Fibroblast of the aortic adventitia (primary cell): Measurements from ENCODE around the gene EIF4E1B. TPM values are rescaled to one million over a fixed set of nuclear protein-coding genes. Genes with fewer than 3 reads are reported as not detected.
A peak's percentile ranks its signal among the peaks of the same experiment; 100 is the strongest.

Experiments used
- DNase-seq: peaks from one replicate; pipeline ENCODE4 v3.0.0-alpha.2; 2010; ENCODE audit warnings: low read depth
- H3K4me3 ChIP-seq: 2 replicates; pipeline ENCODE4 v1.5.1; 2011; ENCODE audit warnings: low read depth, mild to moderate bottlenecking, control low read depth, low read length, moderate library complexity
- total RNA-seq: library from RNA; depleted of rRNA; stranded (reverse); fragments of >200 nt; gene quantifications from 2 replicates; pipeline ENCODE4 v1.2.3, GENCODE V29; 2012; ENCODE audit warnings: low replicate concordance
- TF ChIP-seq, protein P1 (sequence below): IDR thresholded peaks from 2 replicates; pipeline ENCODE4 v1.5.1; 2011; ENCODE audit warnings: mild to moderate bottlenecking, low read length, control low read depth, inconsistent platforms; ENCODE audit not compliant: insufficient read depth

Gene EIF4E1B
- total RNA-seq, 1 donor, result not detected

- no peak for DNase-seq
- H3K4me3 ChIP-seq, result no peak overlapping the region
- TF ChIP-seq, protein P1, sequence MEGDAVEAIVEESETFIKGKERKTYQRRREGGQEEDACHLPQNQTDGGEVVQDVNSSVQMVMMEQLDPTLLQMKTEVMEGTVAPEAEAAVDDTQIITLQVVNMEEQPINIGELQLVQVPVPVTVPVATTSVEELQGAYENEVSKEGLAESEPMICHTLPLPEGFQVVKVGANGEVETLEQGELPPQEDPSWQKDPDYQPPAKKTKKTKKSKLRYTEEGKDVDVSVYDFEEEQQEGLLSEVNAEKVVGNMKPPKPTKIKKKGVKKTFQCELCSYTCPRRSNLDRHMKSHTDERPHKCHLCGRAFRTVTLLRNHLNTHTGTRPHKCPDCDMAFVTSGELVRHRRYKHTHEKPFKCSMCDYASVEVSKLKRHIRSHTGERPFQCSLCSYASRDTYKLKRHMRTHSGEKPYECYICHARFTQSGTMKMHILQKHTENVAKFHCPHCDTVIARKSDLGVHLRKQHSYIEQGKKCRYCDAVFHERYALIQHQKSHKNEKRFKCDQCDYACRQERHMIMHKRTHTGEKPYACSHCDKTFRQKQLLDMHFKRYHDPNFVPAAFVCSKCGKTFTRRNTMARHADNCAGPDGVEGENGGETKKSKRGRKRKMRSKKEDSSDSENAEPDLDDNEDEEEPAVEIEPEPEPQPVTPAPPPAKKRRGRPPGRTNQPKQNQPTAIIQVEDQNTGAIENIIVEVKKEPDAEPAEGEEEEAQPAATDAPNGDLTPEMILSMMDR, result no peak
These were observed 18.5 kb upstream of the EIF4E1B start for GRCh38 chr5:176612008-176612407.

DNA sequence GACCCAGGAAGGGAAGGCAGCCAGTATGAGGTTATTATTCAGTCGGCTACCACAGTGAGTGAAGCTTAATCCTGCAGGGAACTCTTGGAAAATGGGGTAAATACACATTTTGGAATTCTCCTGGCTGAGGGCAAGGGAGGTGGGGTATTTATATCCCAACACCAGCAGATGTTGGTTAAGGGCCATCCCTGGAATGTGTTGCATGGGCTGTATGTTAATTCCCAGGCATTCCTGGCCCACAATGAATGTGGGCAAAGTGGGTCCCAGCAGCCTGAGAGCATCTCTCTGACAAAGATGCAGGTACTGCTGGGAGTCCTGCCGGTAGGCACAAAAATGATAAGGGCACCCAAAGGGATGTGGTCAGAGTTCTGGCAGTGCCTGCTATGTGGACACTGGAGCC is 17.6 kb upstream of the EIF4E1B start:
- no peak overlapping the region for H3K4me3 ChIP-seq
- DNase-seq, result no peak
- TF ChIP-seq, protein P1, result no peak

DNA sequence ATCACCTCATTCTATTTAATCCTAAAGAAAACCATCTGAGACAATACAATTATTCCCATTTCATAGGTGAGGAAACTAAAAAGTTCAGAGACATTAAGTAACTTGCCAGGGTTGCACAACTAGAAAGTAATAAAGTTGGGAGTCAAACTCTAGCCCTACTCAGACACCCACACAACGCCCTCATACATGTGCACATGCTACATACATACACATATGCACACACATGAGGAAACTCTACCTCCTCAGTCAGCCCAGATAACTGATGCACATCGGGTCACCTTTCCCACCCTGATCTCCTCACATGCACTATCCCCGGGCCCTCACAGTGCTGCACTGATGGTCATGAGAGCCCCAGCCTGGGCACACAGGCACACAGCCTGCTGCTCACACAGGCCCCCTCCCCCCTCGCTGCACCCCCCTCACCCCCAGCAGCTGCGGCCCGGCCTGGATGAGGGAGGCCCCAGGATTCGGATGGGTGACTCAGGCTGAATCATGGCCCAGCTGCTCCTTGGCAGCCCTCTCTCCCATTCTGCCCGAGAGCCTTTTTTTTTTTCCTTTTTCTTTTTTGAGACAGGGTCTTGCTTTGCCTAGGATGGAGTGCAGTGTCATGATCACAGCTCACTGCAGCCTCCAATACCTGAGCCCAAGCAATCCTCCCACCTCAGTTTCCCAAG is 15.5 kb upstream of the EIF4E1B start:
- H3K4me3 ChIP-seq, result no peak overlapping the region
- TF ChIP-seq, protein P1, result no peak
- peak; percentile 66 for DNase-seq

GRCh38 chr5:176616511-176616910 is 14.0 kb upstream of the EIF4E1B start:
- H3K4me3 ChIP-seq, result no peak overlapping the region
- TF ChIP-seq, protein P1, result no peak
- DNase-seq, result no peak

- TF ChIP-seq, protein P1, result no peak
- DNase-seq, result no peak
- H3K4me3 ChIP-seq, result peak overlapping the region; percentile 33
These were observed 11.7 kb upstream of the EIF4E1B start for GRCh38 chr5:176618783-176619182.

DNA sequence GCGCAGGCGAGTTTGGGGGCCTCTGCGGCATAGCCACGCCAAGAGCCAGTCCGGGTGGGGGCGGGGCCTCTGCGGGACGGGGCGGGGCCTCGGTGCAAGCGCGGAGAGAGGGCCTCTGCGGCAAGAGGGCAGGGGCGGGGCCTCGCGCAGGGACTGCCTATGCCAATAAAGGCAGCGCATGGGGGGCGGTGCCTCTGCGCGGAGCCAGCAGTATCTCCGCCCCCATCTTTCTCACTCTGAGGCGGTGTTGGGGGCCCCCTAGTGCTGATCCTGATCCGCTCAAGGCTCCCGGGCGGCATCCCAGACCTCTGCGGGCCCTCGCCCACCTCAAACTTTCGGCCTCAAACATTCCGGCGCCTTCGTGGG is 11.3 kb upstream of the EIF4E1B start:
- DNase-seq, result peak; percentile 79
- TF ChIP-seq, protein P1, result peak; percentile 57
- H3K4me3 ChIP-seq, result peak overlapping the region; percentile 33
